Stomach (tissue), 9 donors: ENCODE data around the gene STBD1. TPM values are rescaled to one million over a fixed set of nuclear protein-coding genes. Genes with fewer than 3 reads are reported as not detected.
"Not testable (repeated sequence)": the region's sequence is repeated elsewhere in the genome, so short reads cannot be mapped to it uniquely, and the experiment has no call there.

Experiments used
- DNase-seq, 2 donors: peaks; one replicate each; pipeline versions ENCODE4 v3.0.0 to v3.0.0-alpha.2; 2013 to 2019
- H3K27ac ChIP-seq, 5 donors: fragments of 200-600 bp in 4 of 5; sonication (generic) in 4 of 5; one replicate each; pipeline ENCODE4 v1.5.1; 2013 to 2019; ENCODE audit warnings: mild to moderate bottlenecking in 1 of 5, moderate library complexity in 1 of 5
- H3K27me3 ChIP-seq, 3 donors: fragments of 200-600 bp; sonication (generic); one replicate each; pipeline ENCODE4 v1.5.1; 2017 to 2019; ENCODE audit warnings: mixed run types in 1 of 3
- H3K36me3 ChIP-seq, 4 donors: fragments of 200-600 bp; sonication (generic); 1 replicate in 3 of 4; 2 replicates in 1 of 4; pipeline ENCODE4 v1.5.1; 2016 to 2019
- H3K4me1 ChIP-seq, 4 donors: fragments of 200-600 bp; sonication (generic); one replicate each; pipeline ENCODE4 v1.5.1; 2016 to 2019
- H3K4me3 ChIP-seq, 4 donors: fragments of 200-600 bp; sonication (generic) in 3 of 4; one replicate each; pipeline ENCODE4 v1.5.1; 2016 to 2019; ENCODE audit warnings: mild to moderate bottlenecking in 1 of 4
- H3K9me3 ChIP-seq, 4 donors: fragments of 200-600 bp; sonication (generic); one replicate each; pipeline ENCODE4 v1.5.1; 2016 to 2019
- CTCF ChIP-seq, 7 experiments: fragments of 450-650 bp in 4 of 7; fragments of 200-600 bp in 3 of 7; sonication (generic) in 3 of 7; IDR thresholded peaks; one replicate each; pipeline ENCODE4 v1.5.1; 2016 to 2019; ENCODE audit warnings: antibody characterized with exemption in 7 of 7, control low read depth in 2 of 7, mild to moderate bottlenecking in 1 of 7
- EP300 ChIP-seq: sonication (generic); formaldehyde crosslinking; IDR thresholded peaks from one replicate; pipeline ENCODE4 v1.6.1; 2017; ENCODE audit warnings: antibody characterized with exemption
- POLR2A ChIP-seq, 4 donors: fragments of 450-650 bp; IDR thresholded peaks; one replicate each; pipeline ENCODE4 v1.6.1; 2016; ENCODE audit warnings: antibody characterized with exemption in 4 of 4, control low read depth in 2 of 4, mild to moderate bottlenecking in 1 of 4, moderate library complexity in 1 of 4
- POLR2AphosphoS5 ChIP-seq, 3 donors: sonication (generic); formaldehyde crosslinking; IDR thresholded peaks; one replicate each; pipeline ENCODE4 v1.6.1; 2016; ENCODE audit warnings: antibody characterized with exemption in 3 of 3
- WGBS, 5 donors: extraction: QIAGEN DNeasy Blood & Tissue Kit in 3 of 5; methylation state at CpG; one replicate each; pipeline versions ENCODE4 v1.1.5 to v1.1.7; 2013 to 2018; 5-methylcytosine and 5-hydroxymethylcytosine counted together
- intact Hi-C: fragments of 100-400 bp; cut with DNase I; formaldehyde crosslinking; loops from one replicate; pipeline ENCODE4 v1.15.1; 2023; ENCODE audit warnings: low total_unique reads
- polyA plus RNA-seq, 3 donors: library from polyadenylated mRNA; stranded (reverse); fragments of 200-250 nt; gene quantifications; one replicate each; pipeline ENCODE4 v1.2.3, GENCODE V29; 2013
- total RNA-seq, 5 donors: library from RNA; depleted of rRNA; stranded (reverse); fragments of >200 nt; gene quantifications; one replicate each; pipeline versions ENCODE4 v1.1.0 to v1.2.3, GENCODE V29; 2014 to 2016
- donor health status: healthy with polysubstance abuse.
- donor health status: Bipolar disorder and iron deficiency.
- donor health status: healthy.

The STBD1 gene
- total and polyA plus RNA-seq, 8 donors, result 0.89 to 29.3 (median 4.1) TPM; not detected in 1

GRCh38 chr4:76282941-76283689 is 23.4 kb upstream of the STBD1 start:
- TF ChIP-seq POLR2AphosphoS5 (IDR thresholded peaks at IDR 0.05), result no peak
- TF ChIP-seq POLR2A (IDR thresholded peaks at IDR 0.05), result no peak
- TF ChIP-seq EP300, result no peak
- TF ChIP-seq CTCF (IDR thresholded peaks at IDR 0.05), result no peak
- no peak for DNase-seq
- H3K36me3 ChIP-seq, result no peaks in the 10 kb centered on the region
- H3K4me3 ChIP-seq, result no peak overlapping the region
- intact Hi-C loops, result no loop called here
- H3K4me1 ChIP-seq, result peaks cover 0 to 19% (median 5%) of the 10 kb centered on the region in 4 donors
- H3K27ac ChIP-seq, result no peak overlapping the region
- no peaks in the 10 kb centered on the region for H3K27me3 ChIP-seq
- peaks cover 0 to 6% (median 0%) of the 10 kb centered on the region in 4 donors for H3K9me3 ChIP-seq
- WGBS, 5 donors, result 68 to 85% (median 80%) methylated on average over 6 of the region's 6 CpGs

DNA sequence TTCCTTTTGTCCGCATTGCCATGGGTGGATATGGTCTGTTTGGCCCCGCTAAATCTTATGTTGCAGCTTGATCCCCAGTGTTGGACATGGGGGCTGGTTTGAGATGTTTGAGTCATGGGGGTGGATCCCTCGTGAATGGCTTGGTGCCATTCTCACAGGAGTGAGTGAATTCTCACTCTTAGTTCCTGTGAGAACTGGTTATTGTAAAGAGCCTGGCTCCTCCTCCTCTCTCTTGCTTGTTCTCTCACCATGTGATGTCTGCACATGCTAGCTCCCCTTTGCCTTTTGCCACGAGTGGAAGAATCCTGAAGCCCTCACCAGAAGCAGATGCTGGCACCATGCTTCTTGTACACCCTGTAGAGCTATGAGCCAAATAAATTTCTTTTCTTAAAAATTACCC is 22.6 kb upstream of the STBD1 start:
- Histone ChIP-seq H3K9me3 (peaks cover 0 to 6% (median 0%) of the 10 kb centered on the region in 4 donors), H3K36me3 (no peaks in the 10 kb centered on the region), H3K4me3 (no peak overlapping the region), H3K4me1 (peaks cover 0 to 12% (median 5%) of the 10 kb centered on the region in 4 donors), H3K27ac (no peak overlapping the region), H3K27me3 (no peaks in the 10 kb centered on the region)
- TF ChIP-seq EP300, result no peak
- TF ChIP-seq POLR2A (IDR thresholded peaks at IDR 0.05), result no peak
- intact Hi-C loops, result no loop called here
- 79 to 90% (median 81%) methylated on average over 4 of the region's 4 CpGs for WGBS, 5 donors
- DNase-seq, result no peak

DNA sequence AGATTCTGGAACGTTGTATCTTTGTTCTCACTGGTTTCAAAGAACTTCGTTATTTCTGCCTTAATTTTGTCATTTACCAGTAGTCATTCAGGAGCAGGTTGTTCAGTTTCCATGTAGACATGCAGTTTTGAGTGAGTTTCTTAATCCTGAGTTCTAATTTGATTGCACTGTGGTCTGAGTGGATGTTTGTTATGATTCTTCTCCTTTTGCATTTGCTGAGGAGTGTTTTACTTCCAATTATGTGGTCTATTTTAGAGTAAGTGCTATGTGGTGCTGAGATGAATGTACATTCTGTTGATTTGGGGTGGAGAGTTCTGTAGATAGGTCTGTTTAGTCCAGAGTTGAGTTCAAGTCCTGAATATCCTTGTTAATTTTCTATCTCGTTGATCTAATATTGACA is 18.7 kb upstream of the STBD1 start:
- H3K9me3 ChIP-seq, DNase-seq, H3K27ac ChIP-seq, H3K27me3 ChIP-seq, H3K4me3 ChIP-seq, H3K36me3 ChIP-seq, H3K4me1 ChIP-seq, intact Hi-C loops: not testable (repeated sequence)
- WGBS, 5 donors, result 76 to 89% (median 80%) methylated on average over 3 of the region's 3 CpGs

DNA sequence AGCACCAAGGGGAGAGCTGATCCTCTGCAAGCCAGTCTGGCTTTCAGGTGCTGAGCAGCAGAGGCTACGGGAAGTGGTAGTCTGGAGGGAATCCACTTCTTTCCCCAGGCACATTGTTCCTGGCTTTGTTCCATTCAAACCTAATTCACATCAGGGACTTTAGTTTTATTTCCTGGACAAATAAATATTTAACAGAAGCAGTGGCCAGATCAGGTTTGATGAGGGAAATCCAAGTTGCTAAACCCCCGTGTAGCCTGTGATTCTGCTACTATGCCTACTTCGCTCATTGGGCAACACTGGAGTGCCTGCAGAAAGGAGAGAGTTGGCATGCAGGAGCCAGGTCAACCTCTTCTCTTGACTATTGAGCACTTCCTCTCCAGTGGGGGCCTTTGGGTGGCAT is 13.8 kb upstream of the STBD1 start:
- Histone ChIP-seq H3K27me3 (no peaks in the 10 kb centered on the region), H3K4me1 (no peaks in the 10 kb centered on the region), H3K36me3 (no peaks in the 10 kb centered on the region), H3K4me3 (no peak overlapping the region), H3K27ac (peak overlapping the region in 1 of 5 donors; percentile 8), H3K9me3 (peaks cover 0 to 11% (median 5%) of the 10 kb centered on the region in 4 donors)
- DNase-seq, result no peak
- intact Hi-C loops, result no loop called here
- TF ChIP-seq CTCF (IDR thresholded peaks at IDR 0.05) (no peak), EP300 (no peak), POLR2AphosphoS5 (IDR thresholded peaks at IDR 0.05) (no peak), POLR2A (IDR thresholded peaks at IDR 0.05) (no peak)
- WGBS, 5 donors, result 39 to 64% (median 59%) methylated on average over 3 of the region's 3 CpGs

DNA sequence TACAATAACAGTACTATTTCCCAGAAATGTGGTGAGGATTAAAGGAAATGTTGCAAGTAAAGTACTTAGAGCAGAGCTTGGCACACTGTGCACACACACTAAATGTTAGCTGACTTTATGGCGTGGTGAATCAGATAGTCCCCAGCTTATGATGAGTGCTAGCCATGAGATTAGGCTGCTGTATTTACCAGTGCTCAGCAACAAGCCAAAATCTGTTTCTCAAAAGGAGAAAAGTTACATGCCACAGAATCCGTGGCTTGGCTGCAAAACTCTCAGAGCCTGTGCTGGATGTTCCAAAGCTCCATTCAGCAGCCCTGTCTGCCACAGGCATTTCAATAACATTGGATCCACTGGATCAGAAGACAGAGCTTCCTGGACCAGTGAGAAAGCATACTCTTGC is 12.8 kb upstream of the STBD1 start:
- Histone ChIP-seq H3K27ac (no peak overlapping the region), H3K4me3 (no peak overlapping the region), H3K4me1 (no peaks in the 10 kb centered on the region), H3K9me3 (peaks cover 0 to 18% (median 5%) of the 10 kb centered on the region in 4 donors), H3K27me3 (no peaks in the 10 kb centered on the region), H3K36me3 (no peaks in the 10 kb centered on the region)
- TF ChIP-seq EP300 (no peak), POLR2AphosphoS5 (IDR thresholded peaks at IDR 0.05) (no peak), POLR2A (IDR thresholded peaks at IDR 0.05) (no peak), CTCF (IDR thresholded peaks at IDR 0.05) (no peak)
- WGBS, 5 donors, result 60 to 85% (median 67%) methylated on average over 2 of the region's 2 CpGs
- intact Hi-C loops, result no loop called here
- no peak for DNase-seq
